SK-N-SH treated with all-trans-retinoic acid at 6 μM for 48 hours (cell line): ENCODE data around the gene HIVEP2.

ENCODE experiments used
- BACH2 ChIP-seq: fragments of 250-450 bp; sonication (Bioruptor Pico); IDR thresholded peaks from 2 replicates; pipeline ENCODE4 v1.9.0; 2021; ENCODE audit warnings: mild to moderate bottlenecking, borderline replicate concordance
- GLIS3 ChIP-seq: fragments of 250-450 bp; sonication (Bioruptor Pico); IDR thresholded peaks from 2 replicates; pipeline ENCODE4 v1.5.0; 2020; ENCODE audit warnings: mild to moderate bottlenecking, moderate library complexity
- ISL1 ChIP-seq: fragments of 250-450 bp; sonication (Bioruptor Pico); IDR thresholded peaks from 2 replicates; pipeline ENCODE4 v2.1.2; 2022; ENCODE audit warnings: mild to moderate bottlenecking, moderate library complexity
- RARB ChIP-seq: fragments of 250-450 bp; sonication (Bioruptor Pico); IDR thresholded peaks from 2 replicates; pipeline ENCODE4 v1.8.0; 2021; ENCODE audit warnings: mild to moderate bottlenecking, moderate library complexity
- TCF4 ChIP-seq: fragments of 250-450 bp; sonication (Bioruptor Pico); IDR thresholded peaks from 2 replicates; pipeline ENCODE4 v1.8.0; 2021; ENCODE audit warnings: mild to moderate bottlenecking, moderate library complexity, borderline replicate concordance
- ZFP3 ChIP-seq: fragments of 250-450 bp; sonication (Bioruptor Pico); IDR thresholded peaks from 2 replicates; pipeline ENCODE4 v1.5.0; 2020; ENCODE audit warnings: mild to moderate bottlenecking, moderate library complexity
- ZFP30 ChIP-seq: fragments of 450-650 bp; formaldehyde crosslinking; IDR thresholded peaks from 2 replicates; pipeline ENCODE4 v1.5.0; 2022; ENCODE audit warnings: mild to moderate bottlenecking, moderate library complexity
- ZNF565 ChIP-seq: fragments of 450-650 bp; formaldehyde crosslinking; conservative IDR thresholded peaks from 2 replicates; pipeline ENCODE4 v1.5.0; 2020; ENCODE audit warnings: low read depth, mild to moderate bottlenecking, moderate library complexity
- ZNF8 ChIP-seq: fragments of 450-650 bp; formaldehyde crosslinking; IDR thresholded peaks from 2 replicates; pipeline ENCODE4 v1.5.0; 2020; ENCODE audit warnings: mild to moderate bottlenecking, moderate library complexity
- TF ChIP-seq, protein P1 (sequence below): fragments of 250-450 bp; sonication (Bioruptor Pico); IDR thresholded peaks from 2 replicates; pipeline ENCODE4 v1.8.0; 2020; ENCODE audit warnings: mild to moderate bottlenecking, moderate library complexity, borderline replicate concordance
- TF ChIP-seq, protein P2 (sequence below): fragments of 250-450 bp; sonication (Bioruptor Pico); IDR thresholded peaks from 2 replicates; pipeline ENCODE4 v1.5.0; 2020; ENCODE audit warnings: mild to moderate bottlenecking, moderate library complexity

DNA sequence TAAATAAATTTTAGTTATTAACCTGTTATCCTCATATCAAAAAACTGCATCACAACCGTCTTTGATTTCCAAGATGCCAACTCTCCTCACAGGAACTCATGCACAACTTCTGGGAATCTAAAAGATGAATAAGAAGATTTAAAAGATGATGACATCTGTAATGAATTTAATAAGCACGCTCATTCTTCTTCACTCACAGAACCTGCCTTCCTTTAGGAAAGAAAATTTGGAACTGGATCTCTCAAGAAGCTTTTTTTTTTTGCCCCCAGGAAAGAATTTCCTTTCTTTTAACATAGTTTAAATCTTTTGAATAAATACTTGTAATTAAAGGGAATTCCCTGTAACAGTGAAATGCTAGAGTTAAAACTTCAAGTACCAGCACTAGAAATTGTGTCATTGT, 161.5 kb downstream of the HIVEP2 start:
- TF ChIP-seq, protein P1, sequence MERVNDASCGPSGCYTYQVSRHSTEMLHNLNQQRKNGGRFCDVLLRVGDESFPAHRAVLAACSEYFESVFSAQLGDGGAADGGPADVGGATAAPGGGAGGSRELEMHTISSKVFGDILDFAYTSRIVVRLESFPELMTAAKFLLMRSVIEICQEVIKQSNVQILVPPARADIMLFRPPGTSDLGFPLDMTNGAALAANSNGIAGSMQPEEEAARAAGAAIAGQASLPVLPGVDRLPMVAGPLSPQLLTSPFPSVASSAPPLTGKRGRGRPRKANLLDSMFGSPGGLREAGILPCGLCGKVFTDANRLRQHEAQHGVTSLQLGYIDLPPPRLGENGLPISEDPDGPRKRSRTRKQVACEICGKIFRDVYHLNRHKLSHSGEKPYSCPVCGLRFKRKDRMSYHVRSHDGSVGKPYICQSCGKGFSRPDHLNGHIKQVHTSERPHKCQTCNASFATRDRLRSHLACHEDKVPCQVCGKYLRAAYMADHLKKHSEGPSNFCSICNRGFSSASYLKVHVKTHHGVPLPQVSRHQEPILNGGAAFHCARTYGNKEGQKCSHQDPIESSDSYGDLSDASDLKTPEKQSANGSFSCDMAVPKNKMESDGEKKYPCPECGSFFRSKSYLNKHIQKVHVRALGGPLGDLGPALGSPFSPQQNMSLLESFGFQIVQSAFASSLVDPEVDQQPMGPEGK = no peak
- TF ChIP-seq RARB = no peak
- TF ChIP-seq ZFP3 (CRISPR knock-in tag) = no peak
- no peak for TF ChIP-seq GLIS3 (CRISPR knock-in tag)
- no peak for TF ChIP-seq ZNF8 (CRISPR knock-in tag)
- TF ChIP-seq TCF4 = no peak
- no peak for TF ChIP-seq BACH2 (CRISPR knock-in tag)
- no peak for TF ChIP-seq ZNF565 (CRISPR knock-in tag)
- TF ChIP-seq ISL1 (CRISPR knock-in tag) = peak; percentile 40; the same call in 1 of the 2 replicates
- no peak for TF ChIP-seq ZFP30
- TF ChIP-seq, protein P2, sequence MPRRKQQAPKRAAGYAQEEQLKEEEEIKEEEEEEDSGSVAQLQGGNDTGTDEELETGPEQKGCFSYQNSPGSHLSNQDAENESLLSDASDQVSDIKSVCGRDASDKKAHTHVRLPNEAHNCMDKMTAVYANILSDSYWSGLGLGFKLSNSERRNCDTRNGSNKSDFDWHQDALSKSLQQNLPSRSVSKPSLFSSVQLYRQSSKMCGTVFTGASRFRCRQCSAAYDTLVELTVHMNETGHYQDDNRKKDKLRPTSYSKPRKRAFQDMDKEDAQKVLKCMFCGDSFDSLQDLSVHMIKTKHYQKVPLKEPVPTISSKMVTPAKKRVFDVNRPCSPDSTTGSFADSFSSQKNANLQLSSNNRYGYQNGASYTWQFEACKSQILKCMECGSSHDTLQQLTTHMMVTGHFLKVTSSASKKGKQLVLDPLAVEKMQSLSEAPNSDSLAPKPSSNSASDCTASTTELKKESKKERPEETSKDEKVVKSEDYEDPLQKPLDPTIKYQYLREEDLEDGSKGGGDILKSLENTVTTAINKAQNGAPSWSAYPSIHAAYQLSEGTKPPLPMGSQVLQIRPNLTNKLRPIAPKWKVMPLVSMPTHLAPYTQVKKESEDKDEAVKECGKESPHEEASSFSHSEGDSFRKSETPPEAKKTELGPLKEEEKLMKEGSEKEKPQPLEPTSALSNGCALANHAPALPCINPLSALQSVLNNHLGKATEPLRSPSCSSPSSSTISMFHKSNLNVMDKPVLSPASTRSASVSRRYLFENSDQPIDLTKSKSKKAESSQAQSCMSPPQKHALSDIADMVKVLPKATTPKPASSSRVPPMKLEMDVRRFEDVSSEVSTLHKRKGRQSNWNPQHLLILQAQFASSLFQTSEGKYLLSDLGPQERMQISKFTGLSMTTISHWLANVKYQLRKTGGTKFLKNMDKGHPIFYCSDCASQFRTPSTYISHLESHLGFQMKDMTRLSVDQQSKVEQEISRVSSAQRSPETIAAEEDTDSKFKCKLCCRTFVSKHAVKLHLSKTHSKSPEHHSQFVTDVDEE = no peak
